Muscle layer of duodenum (tissue), 2 donors: ENCODE data around the gene CD93.

ENCODE experiments used
- H3K27ac ChIP-seq: one replicate; pipeline ENCODE4 v1.7.0; 2013; ENCODE audit warnings: mild to moderate bottlenecking, low read length
- H3K27me3 ChIP-seq: one replicate; pipeline ENCODE4 v1.7.0; 2013; ENCODE audit warnings: low read depth, mild to moderate bottlenecking, control low read depth, low read length
- H3K36me3 ChIP-seq, 2 donors: one replicate each; pipeline ENCODE4 v1.7.0; 2013; ENCODE audit warnings: low read length in 2 of 2, control low read depth in 1 of 2, mild to moderate bottlenecking in 1 of 2; ENCODE audit not compliant: insufficient read depth in 2 of 2, control insufficient read depth in 1 of 2
- H3K4me1 ChIP-seq, 2 donors: one replicate each; pipeline ENCODE4 v1.7.0; 2013; ENCODE audit warnings: low read length in 2 of 2, mild to moderate bottlenecking in 2 of 2, control low read depth in 1 of 2, moderate library complexity in 1 of 2; ENCODE audit not compliant: insufficient read depth in 2 of 2, control insufficient read depth in 1 of 2
- H3K4me3 ChIP-seq, 2 donors: one replicate each; pipeline ENCODE4 v1.7.0; 2013; ENCODE audit warnings: low read length in 2 of 2, low read depth in 1 of 2, mild to moderate bottlenecking in 1 of 2
- H3K9me3 ChIP-seq, 2 donors: one replicate each; pipeline ENCODE4 v1.7.0; 2013; ENCODE audit warnings: low read length in 2 of 2, control low read depth in 1 of 2, mild to moderate bottlenecking in 1 of 2; ENCODE audit not compliant: control insufficient read depth in 1 of 2
- donor health status: healthy.

Gene CD93

DNA sequence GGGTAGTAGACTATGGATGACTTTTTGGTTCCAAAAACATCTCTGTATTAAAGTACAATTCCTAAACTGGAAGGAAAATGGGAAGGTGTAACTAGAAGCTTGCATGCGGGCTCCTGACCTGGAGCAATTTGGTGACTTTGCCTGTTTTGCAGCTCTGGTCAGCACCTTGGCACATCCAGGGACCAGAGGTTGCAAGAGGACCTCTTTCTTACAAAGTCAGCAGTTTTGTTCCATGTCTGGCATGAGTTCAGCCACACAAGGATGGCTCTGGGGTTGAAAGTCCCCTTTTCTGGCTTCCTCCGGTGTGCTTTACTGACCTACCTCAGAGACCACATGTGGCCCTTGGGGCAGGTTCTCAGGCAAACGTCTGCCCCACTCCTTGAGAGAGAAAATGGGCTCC, 22.7 kb upstream of the CD93 start:
- Histone ChIP-seq H3K4me3 (no peak overlapping the region), H3K27ac (no peak overlapping the region), H3K27me3 (no peaks in the 10 kb centered on the region), H3K9me3 (no peaks in the 10 kb centered on the region), H3K36me3 (no peaks in the 10 kb centered on the region), H3K4me1 (peaks cover 5 to 7% of the 10 kb centered on the region in 2 donors)

DNA sequence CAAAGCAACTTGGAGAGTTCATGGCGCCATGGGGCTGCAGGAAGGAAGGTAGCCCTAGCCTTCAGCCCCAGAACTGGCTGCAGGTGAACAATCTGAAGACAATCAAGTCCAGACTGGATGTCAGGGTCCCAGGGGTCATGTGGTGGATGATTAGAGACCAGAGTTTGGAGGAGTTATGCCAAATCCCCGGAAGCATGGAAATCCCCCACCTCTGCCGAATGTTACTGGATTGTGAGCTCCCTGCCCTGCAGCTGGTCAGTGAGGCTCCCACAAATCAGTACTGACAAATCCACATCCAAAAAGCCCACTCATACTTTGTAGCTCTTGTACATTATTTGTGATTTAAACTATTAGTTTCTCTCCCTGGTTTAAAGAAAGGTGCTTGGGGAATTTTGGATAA, 21.3 kb upstream of the CD93 start:
- Histone ChIP-seq H3K4me1 (peaks cover 5 to 7% of the 10 kb centered on the region in 2 donors), H3K9me3 (no peaks in the 10 kb centered on the region), H3K4me3 (no peak overlapping the region), H3K36me3 (no peaks in the 10 kb centered on the region), H3K27ac (no peak overlapping the region), H3K27me3 (no peaks in the 10 kb centered on the region)

- no peak overlapping the region for H3K27ac ChIP-seq
- no peaks in the 10 kb centered on the region for H3K9me3 ChIP-seq
- peaks cover 5 to 10% of the 10 kb centered on the region in 2 donors for H3K4me1 ChIP-seq
Observed at GRCh38 chr20:23106271-23106851, 20.2 kb upstream of the CD93 start.

DNA sequence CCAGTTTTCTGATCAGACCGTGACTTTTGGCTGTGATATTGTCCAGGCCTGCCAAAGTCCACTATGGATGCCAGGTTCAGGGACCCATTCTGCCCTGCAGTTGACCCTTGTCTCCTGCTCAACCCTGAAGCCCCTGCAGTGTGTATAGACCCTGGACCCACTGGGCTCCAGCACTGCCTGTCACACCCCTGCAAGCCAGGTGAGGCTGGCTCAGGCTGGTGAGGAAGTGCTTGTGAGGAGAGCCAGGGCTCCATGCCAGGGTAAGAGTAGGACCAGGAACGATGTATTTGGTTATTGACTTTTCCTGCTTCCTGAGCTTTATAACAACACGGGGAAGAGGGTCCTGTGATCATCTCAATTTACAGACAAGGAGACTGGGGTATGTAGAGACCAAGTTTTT, 19.1 kb upstream of the CD93 start:
- Histone ChIP-seq H3K4me1 (peaks cover 5 to 10% of the 10 kb centered on the region in 2 donors), H3K27ac (no peak overlapping the region)

More at GRCh38 chr20:23106271-23106851, 20.2 kb upstream of the CD93 start:
- Histone ChIP-seq H3K4me3 (no peak overlapping the region), H3K27me3 (no peaks in the 10 kb centered on the region), H3K36me3 (no peaks in the 10 kb centered on the region)

GRCh38 chr20:23103284-23104018, 17.3 kb upstream of the CD93 start:
- Histone ChIP-seq H3K27ac (no peak overlapping the region), H3K36me3 (no peaks in the 10 kb centered on the region), H3K4me1 (peaks cover 5 to 10% of the 10 kb centered on the region in 2 donors), H3K4me3 (no peak overlapping the region), H3K9me3 (no peaks in the 10 kb centered on the region), H3K27me3 (no peaks in the 10 kb centered on the region)

More for the DNA sequence above, 19.1 kb upstream of the CD93 start:
- Histone ChIP-seq H3K9me3 (no peaks in the 10 kb centered on the region), H3K27me3 (no peaks in the 10 kb centered on the region), H3K36me3 (no peaks in the 10 kb centered on the region), H3K4me3 (no peak overlapping the region)

GRCh38 chr20:23101696-23102406, 15.7 kb upstream of the CD93 start:
- peaks cover 4 to 10% of the 10 kb centered on the region in 2 donors for H3K4me1 ChIP-seq
- no peaks in the 10 kb centered on the region for H3K27me3 ChIP-seq
- H3K9me3 ChIP-seq, result no peaks in the 10 kb centered on the region
- H3K27ac ChIP-seq, result no peak overlapping the region
- no peak overlapping the region for H3K4me3 ChIP-seq
- no peaks in the 10 kb centered on the region for H3K36me3 ChIP-seq

GRCh38 chr20:23100720-23101107, 14.6 kb upstream of the CD93 start:
- no peaks in the 10 kb centered on the region for H3K9me3 ChIP-seq
- H3K36me3 ChIP-seq, result no peaks in the 10 kb centered on the region
- H3K4me3 ChIP-seq, result no peak overlapping the region
- H3K27me3 ChIP-seq, result no peaks in the 10 kb centered on the region
- H3K4me1 ChIP-seq, result peaks cover 0 to 3% of the 10 kb centered on the region in 2 donors
- H3K27ac ChIP-seq, result no peak overlapping the region

DNA sequence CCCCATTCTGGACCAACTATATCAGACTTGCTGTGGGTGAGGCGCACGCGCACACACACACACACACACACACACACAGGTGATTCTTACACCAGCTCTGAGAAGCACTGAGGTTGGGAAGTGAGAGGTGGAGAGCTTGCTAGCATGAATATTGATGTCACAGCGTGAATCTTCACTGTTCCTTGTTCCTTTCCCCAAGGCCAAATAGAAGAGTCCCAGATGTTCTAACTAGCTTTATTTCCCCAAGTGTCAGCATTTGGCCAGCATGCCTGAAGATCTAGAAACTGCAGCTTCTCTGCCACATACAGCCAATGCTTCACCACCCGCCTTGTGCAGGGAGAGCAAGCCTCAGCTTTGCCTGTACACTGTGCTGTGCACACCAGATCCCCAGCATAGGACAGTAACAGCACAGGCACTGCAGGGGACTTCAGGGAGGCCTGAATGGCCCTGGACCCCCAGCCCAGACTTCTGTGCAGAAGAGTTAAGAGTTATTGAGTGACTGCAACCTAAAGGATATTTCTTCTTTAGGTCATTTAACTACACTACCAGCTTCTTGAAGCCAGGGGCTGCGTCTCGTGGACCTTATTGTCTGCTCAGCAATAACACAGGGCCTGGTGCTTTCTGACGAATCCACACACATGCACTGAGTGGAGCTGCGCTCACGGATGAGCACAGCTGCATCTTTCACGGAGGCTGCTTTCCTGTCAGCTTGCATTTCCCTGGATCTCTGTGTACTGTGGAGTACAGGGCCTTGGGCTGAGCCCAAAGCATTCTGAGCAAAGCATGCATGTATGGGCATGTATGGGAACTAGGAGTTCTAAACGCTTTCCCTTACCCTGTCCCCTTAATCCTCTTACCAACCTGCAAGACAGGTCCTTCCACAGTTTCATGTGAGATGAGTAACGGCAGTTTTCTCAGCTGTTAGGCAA, 13.9 kb upstream of the CD93 start:
- no peak overlapping the region for H3K27ac ChIP-seq
- peaks cover 0 to 3% of the 10 kb centered on the region in 2 donors for H3K4me1 ChIP-seq
- H3K36me3 ChIP-seq, result no peaks in the 10 kb centered on the region
- H3K4me3 ChIP-seq, result no peak overlapping the region
- no peaks in the 10 kb centered on the region for H3K27me3 ChIP-seq
- no peaks in the 10 kb centered on the region for H3K9me3 ChIP-seq

- no peak overlapping the region for H3K27ac ChIP-seq
- H3K4me3 ChIP-seq, result no peak overlapping the region
- no peaks in the 10 kb centered on the region for H3K9me3 ChIP-seq
- H3K4me1 ChIP-seq, result peaks cover 0 to 3% of the 10 kb centered on the region in 2 donors
- H3K27me3 ChIP-seq, result no peaks in the 10 kb centered on the region
- no peaks in the 10 kb centered on the region for H3K36me3 ChIP-seq
Observed at GRCh38 chr20:23097636-23098580, 11.8 kb upstream of the CD93 start.

GRCh38 chr20:23096986-23097520, 10.9 kb upstream of the CD93 start:
- no peaks in the 10 kb centered on the region for H3K4me1 ChIP-seq
- no peaks in the 10 kb centered on the region for H3K36me3 ChIP-seq
- no peak overlapping the region for H3K4me3 ChIP-seq
- no peak overlapping the region for H3K27ac ChIP-seq
- H3K27me3 ChIP-seq, result no peaks in the 10 kb centered on the region
- H3K9me3 ChIP-seq, result no peaks in the 10 kb centered on the region
